Lung microvascular endothelial cell (primary cell): ENCODE results near the gene AFM. TPM values are rescaled to one million over a fixed set of nuclear protein-coding genes. Genes with fewer than 3 reads are reported as not detected.

Experiments
- DNase-seq, 2 donors: peaks; one replicate each; pipeline versions ENCODE4 v3.0.0 to v3.0.0-alpha.2; 2010; ENCODE audit warnings: low read depth in 2 of 2
- total RNA-seq: library from RNA; depleted of rRNA; stranded (reverse); fragments of >200 nt; gene quantifications from 2 replicates; pipeline ENCODE4 v1.2.1, GENCODE V29; 2014

Gene AFM, protein sequence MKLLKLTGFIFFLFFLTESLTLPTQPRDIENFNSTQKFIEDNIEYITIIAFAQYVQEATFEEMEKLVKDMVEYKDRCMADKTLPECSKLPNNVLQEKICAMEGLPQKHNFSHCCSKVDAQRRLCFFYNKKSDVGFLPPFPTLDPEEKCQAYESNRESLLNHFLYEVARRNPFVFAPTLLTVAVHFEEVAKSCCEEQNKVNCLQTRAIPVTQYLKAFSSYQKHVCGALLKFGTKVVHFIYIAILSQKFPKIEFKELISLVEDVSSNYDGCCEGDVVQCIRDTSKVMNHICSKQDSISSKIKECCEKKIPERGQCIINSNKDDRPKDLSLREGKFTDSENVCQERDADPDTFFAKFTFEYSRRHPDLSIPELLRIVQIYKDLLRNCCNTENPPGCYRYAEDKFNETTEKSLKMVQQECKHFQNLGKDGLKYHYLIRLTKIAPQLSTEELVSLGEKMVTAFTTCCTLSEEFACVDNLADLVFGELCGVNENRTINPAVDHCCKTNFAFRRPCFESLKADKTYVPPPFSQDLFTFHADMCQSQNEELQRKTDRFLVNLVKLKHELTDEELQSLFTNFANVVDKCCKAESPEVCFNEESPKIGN
- total RNA-seq: not detected in 2 replicates

DNA sequence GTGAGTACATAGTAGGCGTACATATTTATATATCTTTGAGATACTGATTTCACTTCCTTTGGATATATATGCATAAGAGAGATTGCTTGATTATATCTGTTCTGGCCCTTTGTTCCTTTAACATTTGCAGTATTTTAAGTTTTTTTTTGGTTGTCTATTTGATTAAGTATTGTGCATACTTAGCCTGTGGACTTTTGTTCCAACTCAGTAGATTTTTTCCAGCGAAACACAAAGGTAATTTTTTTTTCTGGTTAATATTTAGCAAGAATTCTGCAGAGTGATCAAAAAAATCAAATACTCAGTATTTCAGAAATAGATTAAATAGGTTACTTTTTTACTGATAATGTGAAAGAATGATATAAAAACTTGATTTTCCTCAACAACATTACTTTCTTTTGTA, at the start of gene AFM:
Gene AFM, plus strand, starts transcription at position 388 of the 400 bp plus-strand sequence. CDS start 31 bp downstream, outside the sequence.
- DNase-seq: no peak

- no peak for DNase-seq
These were observed 49.8 kb upstream of the AFM start for GRCh38 chr4:73431813-73432168.

DNA sequence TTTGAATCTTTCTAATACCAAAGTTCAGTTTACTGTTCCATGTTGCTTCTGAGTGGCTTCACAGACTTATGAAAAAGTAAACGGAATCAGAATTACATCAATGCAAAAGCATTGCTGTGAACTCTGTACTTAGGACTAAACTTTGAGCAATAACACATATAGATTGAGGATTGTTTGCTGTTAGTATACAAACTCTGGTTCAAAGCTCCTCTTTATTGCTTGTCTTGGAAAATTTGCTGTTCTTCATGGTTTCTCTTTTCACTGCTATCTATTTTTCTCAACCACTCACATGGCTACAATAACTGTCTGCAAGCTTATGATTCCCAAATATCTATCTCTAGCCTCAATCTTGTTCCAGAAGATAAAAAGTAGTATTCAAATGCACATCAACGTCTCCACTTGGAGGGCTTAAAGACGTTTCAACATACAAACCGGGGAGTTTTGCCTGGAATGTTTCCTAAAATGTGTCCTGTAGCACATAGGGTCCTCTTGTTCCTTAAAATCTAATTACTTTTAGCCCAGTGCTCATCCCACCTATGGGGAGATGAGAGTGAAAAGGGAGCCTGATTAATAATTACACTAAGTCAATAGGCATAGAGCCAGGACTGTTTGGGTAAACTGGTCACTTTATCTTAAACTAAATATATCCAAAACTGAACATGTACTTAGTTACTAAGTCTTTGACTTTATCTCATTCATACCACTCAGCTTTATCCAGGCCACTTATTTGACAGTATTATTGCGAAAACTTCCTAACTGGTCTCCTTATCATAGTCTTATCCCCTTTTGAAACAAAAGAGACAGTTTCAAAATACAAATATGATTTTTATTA, 49.2 kb upstream of the AFM start:
- no peak for DNase-seq

DNA sequence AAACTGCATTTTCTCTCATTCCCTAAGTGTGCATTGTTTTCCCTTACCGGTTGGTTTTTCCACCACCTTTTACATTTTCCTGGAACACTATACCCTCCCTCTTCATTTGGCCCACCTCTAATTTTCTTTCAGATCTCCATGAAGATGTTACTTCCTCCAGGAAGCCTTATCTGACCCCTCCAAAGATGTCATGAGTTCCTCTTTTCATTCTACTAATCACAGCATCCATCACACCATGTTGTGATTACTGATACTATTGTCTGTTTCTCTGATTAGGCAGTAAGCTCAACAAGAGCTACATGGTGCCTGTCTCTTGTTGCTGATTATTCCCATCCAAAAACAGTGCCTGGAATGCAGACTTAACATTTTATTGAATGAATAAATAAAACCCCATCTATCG, 48.4 kb upstream of the AFM start:
- DNase-seq: no peak

DNA sequence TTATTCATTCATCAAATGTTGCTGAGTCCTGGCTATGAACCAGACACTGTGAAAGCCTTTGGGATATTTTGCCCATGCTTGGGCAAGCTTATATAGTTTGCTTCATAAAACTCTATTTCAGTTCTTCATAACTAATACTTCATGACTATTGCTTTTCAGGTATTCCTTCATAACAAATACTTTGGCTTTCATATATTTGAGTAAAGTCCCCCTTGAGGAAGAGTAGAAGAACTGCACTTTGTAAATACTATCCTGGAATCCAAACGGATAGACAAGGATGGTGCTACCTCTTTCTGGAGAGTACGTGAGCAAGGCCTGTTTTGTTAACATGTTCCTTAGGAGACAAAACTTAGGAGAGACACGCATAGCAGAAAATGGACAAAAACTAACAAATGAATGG, 47.2 kb upstream of the AFM start:
- peak; percentile 12 to 14 for DNase-seq

- no peak for DNase-seq
These were observed 45.6 kb upstream of the AFM start, which contains the start of gene AFP for GRCh38 chr4:73435984-73436383. AFP (plus strand) TSS chr4:73436221; CDS start chr4:73436263, 42 bp downstream.

DNA sequence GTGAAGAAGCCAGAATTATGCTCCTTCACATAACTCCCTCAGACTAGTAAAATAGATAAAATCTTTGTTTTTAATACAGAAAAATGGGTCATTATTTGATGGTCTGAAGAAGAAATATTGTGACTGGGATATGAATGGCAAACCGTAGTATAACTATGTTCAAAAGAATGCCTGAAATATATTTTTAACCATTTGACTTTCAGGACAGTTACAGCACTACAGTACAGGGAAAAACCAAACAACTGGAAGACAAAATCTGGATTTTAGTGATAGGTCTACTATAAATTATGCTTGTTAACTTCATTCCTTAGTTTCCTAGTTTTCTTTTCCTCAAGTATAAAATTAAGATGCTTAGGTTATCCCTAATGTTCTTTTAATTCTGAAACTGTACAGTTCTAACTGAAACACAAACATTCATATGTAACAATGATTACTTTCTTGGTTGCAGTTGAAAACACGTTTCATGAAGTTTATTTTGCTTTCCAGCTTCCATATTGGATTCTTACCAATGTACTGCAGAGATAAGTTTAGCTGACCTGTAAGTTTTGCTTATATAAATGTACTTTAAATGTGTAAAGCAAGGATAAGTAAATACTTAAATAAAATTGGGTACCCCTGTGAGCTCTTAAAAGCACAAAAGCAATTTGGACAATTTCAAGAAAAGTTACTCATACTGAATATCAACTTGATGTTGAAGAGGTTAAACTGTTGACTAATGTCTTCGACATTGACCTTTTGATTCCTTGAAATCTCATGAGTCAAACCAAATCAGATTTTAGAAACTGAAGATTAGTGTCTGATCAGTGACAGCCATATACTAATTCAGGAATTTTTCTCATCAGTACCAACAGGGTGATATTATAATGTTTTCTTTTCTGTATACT, 44.6 kb upstream of the AFM start:
- DNase-seq: no peak

GRCh38 chr4:73437558-73437956, 44.0 kb upstream of the AFM start:
- DNase-seq: no peak

- no peak for DNase-seq
These were observed 43.5 kb upstream of the AFM start for GRCh38 chr4:73438048-73438447.

DNA sequence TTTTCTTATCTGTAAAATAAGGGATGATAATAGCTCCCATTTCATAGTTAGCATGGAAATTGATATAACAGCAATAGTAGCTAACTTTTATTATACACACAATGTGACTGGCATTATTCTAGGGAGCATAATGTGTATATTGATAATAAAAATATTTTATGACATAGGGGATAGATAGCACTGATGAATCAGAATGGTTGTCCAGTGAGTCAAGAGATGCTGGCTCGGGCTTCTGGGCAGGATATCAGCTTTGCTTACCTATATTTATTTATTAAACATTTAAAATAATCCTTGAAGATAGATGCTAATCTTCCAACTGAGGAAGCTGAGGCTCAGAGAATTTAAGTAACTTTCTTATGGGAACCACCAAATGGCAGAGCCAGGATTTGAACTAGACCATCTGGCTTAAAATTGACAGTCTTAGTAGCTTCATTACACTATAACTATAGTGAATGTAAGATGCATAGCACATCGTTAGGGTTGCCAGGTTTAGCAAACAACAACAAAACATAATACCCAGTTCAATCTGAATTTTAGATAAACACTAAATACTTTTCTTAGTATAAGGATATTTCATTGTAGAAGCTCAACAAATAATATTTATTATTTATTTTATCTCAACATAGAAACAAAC, 42.8 kb upstream of the AFM start:
- DNase-seq: no peak

GRCh38 chr4:73439445-73439844, 42.1 kb upstream of the AFM start:
- no peak for DNase-seq

- no peak for DNase-seq
These were observed 41.6 kb upstream of the AFM start for GRCh38 chr4:73439991-73440390.

- DNase-seq: no peak
These were observed 40.9 kb upstream of the AFM start for GRCh38 chr4:73440653-73441052.

DNA sequence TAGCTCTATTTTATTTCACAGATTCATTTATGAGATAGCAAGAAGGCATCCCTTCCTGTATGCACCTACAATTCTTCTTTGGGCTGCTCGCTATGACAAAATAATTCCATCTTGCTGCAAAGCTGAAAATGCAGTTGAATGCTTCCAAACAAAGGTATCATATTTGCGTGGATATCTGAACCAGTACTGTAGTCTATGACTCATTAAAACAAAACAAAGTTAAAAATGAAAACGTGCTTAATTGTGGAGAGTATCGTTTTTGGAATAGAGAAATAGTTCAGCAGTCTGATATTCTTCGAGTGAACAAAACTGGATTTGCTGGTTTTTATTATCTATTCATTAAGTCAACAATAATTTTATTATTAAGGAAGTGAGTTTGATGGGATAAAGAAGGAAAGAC, 39.3 kb upstream of the AFM start:
- no peak for DNase-seq

- no peak for DNase-seq
These were observed 38.3 kb upstream of the AFM start for GRCh38 chr4:73443224-73443623.

DNA sequence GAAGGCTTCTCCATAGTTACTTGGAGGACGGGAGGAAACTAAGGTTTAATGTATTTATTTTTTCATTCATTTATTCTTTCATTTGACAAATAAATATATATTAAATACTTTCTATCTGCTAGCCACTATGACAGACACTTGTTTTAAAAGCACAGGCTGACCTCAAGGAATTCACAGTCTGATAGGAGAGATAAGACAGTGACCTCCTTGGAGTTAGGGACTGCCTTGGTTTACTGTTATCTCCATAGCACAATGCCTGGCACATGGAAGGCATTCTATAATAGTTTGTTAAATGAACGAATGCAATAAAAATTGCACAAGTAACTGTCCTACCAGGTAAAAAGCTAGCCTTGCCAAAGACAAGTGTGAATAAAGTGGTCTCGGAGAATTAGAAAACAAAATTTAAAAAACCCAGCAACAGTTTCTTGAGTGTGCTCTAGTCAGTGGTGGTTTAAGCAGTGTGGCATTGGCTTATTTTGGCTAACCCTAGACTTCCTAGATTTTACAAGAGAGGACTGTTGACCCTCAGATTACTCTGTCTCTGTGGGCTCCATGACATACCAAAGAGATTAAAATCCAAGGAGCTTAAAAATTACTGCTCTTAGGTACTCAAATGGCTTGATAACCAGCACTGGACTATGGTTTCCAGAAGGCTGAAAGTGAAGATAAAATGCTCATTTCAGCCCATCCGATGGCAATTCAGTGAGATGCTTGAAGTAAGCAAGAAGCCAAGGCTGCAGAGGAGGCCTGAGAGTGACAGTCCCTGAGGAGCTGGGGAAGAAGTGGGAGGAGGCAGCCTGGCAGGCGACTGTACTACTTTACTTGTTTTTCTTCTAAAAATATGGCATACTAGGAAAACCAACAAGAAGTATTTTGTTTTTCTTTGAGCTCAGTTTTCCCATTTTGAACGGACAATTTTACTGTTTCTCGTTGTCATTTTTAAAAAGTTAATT, 35.9 kb upstream of the AFM start:
- DNase-seq: no peak

- peak; percentile 60 to 67 for DNase-seq
These were observed 35.1 kb upstream of the AFM start for GRCh38 chr4:73446336-73446938.

DNA sequence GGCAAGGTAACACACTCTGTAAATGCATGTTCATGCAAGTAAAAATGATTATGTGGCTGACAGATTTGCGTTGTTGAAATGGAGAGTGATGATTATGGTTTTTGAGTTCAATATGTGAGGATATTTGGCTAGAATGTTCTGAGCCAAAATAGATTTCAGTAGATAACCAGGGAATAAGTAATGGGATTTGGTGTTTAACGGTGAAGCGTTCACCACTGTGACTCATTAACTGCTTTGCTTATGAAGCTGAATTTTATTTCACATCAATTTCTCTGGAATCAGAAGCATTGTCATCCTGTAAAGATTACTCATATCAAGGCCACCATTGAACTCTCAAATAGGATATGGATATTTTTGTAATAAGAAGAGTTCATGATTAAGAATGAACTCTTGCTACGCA, 33.9 kb upstream of the AFM start:
- no peak for DNase-seq
